DND-41 (cell line): ENCODE results near the gene TSPAN17.

Source experiments
- ATAC-seq: fragments of 200-7000 bp; cut with Tn5 transposase; 3 replicates; pipeline ENCODE4 v1.9.1; 2021; ENCODE audit warnings: low read depth; ENCODE audit not compliant: insufficient read depth
- DNase-seq: peaks from one replicate; pipeline ENCODE4 v3.0.0-alpha.2; 2020
- H2AFZ ChIP-seq: 2 replicates; pipeline ENCODE4 v1.6.0; 2012; ENCODE audit warnings: low read depth, low read length
- H3K27ac ChIP-seq: 2 replicates; pipeline ENCODE4 v1.5.1; 2012; ENCODE audit warnings: low read length, inconsistent platforms
- H3K27me3 ChIP-seq: fragments of 200-600 bp; sonication (generic); 2 replicates; pipeline ENCODE4 v1.6.0; 2012; ENCODE audit warnings: low read length, mild to moderate bottlenecking, inconsistent platforms; ENCODE audit not compliant: insufficient read depth, poor library complexity
- H3K36me3 ChIP-seq: 2 replicates; pipeline ENCODE4 v1.5.1; 2012; ENCODE audit warnings: low read length, inconsistent platforms; ENCODE audit not compliant: insufficient read depth
- H3K4me1 ChIP-seq: 2 replicates; pipeline ENCODE4 v1.5.1; 2012; ENCODE audit warnings: mild to moderate bottlenecking, low read length; ENCODE audit not compliant: insufficient read depth
- H3K4me2 ChIP-seq: 2 replicates; pipeline ENCODE4 v1.6.0; 2012; ENCODE audit warnings: mild to moderate bottlenecking, moderate library complexity, low read length, inconsistent platforms; ENCODE audit not compliant: insufficient read depth
- H3K4me3 ChIP-seq, 2 experiments: fragments of 200-600 bp in 1 of 2; shearing (Covaris generic) in 1 of 2; 2 replicates each; pipeline ENCODE4 v1.5.1; 2012 to 2016; ENCODE audit warnings: inconsistent platforms in 2 of 2, low read length in 2 of 2, mild to moderate bottlenecking in 2 of 2, low read depth in 1 of 2, moderate library complexity in 1 of 2
- H3K79me2 ChIP-seq: 2 replicates; pipeline ENCODE4 v1.6.0; 2012; ENCODE audit warnings: low read length, inconsistent platforms; ENCODE audit not compliant: insufficient read depth
- H3K9ac ChIP-seq: 2 replicates; pipeline ENCODE4 v1.6.0; 2012; ENCODE audit warnings: low read depth, mild to moderate bottlenecking, inconsistent platforms, low read length, moderate library complexity
- H3K9me3 ChIP-seq: 2 replicates; pipeline ENCODE4 v1.5.1; 2012; ENCODE audit warnings: low read length, moderate library complexity, mild to moderate bottlenecking, inconsistent platforms; ENCODE audit not compliant: insufficient read depth, severe bottlenecking
- H4K20me1 ChIP-seq: 2 replicates; pipeline ENCODE4 v1.6.0; 2012; ENCODE audit warnings: low read length; ENCODE audit not compliant: insufficient read depth
- EZH2 ChIP-seq: IDR thresholded peaks from 3 replicates; pipeline ENCODE4 v1.6.1; 2012; ENCODE audit warnings: borderline replicate concordance, low read depth, mild to moderate bottlenecking, moderate library complexity, low read length, inconsistent platforms; ENCODE audit not compliant: severe bottlenecking
- TF ChIP-seq, protein P1 (sequence below): IDR thresholded peaks from 2 replicates; pipeline ENCODE4 v1.5.1; 2012; ENCODE audit warnings: borderline replicate concordance, low read length, moderate library complexity, mild to moderate bottlenecking; ENCODE audit not compliant: poor library complexity, severe bottlenecking; ENCODE audit errors: extremely low read depth

The TSPAN17 gene

DNA sequence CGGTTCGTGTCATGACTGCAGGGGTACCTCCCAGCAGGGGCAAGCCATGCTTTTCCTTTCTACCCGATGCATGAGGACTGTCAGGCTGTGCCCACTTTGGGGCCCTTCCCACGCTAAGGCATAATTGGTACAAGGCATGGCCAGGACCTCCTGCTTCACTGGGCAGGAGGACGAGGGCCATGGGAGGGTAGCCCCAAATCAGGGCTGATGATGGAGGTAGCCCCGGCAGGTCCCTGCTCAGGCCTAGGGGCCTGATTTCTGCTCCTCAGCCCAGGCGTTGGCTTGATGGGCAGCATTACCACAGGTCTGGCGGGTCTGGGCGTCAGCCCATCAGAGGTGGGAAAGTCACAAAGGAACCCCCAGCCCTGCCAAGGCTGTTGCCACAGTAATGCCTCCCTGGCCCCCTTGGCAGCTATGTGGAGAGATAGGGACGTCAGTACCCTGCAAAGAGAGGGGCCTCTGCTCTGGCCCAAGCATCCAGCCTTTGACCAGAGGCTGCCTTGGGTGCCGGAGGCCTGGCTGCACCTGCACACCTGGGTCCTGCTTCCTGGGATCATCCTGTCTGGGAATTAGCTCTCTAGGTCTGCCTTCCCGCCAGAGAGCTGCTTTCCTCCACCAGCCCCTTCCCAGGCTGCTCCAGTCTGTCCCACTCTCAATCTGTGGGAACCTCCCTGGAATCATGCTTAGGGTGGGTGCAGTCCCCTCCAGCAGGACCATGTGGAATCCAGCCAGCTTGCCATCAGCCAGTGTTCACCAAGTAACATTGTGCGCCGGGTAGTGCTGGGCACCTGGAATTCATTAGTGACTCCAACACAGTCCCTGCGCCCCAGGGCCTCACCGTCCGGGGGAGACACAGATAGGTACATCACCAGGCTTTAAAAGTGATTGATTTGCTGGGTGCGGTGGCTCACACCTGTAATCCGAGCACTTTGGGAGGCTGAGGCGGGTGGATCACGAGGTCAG is 15.4 kb downstream of the TSPAN17 start:
- ATAC-seq (no peak), DNase-seq (no peak)
- Histone ChIP-seq H2AFZ (no peak overlapping the region), H3K4me1 (peaks cover 28% of the 10 kb centered on the region), H3K79me2 (no peaks in the 10 kb centered on the region), H3K9me3 (no peaks in the 10 kb centered on the region), H3K36me3 (no peaks in the 10 kb centered on the region), H3K9ac (no peak overlapping the region), H3K27ac (no peak overlapping the region), H3K4me3 (no peak overlapping the region), H3K27me3 (no peaks in the 10 kb centered on the region), H4K20me1 (peaks cover 10% of the 10 kb centered on the region; the same call in 1 of the 2 replicates), H3K4me2 (no peak overlapping the region)
- TF ChIP-seq, protein P1, sequence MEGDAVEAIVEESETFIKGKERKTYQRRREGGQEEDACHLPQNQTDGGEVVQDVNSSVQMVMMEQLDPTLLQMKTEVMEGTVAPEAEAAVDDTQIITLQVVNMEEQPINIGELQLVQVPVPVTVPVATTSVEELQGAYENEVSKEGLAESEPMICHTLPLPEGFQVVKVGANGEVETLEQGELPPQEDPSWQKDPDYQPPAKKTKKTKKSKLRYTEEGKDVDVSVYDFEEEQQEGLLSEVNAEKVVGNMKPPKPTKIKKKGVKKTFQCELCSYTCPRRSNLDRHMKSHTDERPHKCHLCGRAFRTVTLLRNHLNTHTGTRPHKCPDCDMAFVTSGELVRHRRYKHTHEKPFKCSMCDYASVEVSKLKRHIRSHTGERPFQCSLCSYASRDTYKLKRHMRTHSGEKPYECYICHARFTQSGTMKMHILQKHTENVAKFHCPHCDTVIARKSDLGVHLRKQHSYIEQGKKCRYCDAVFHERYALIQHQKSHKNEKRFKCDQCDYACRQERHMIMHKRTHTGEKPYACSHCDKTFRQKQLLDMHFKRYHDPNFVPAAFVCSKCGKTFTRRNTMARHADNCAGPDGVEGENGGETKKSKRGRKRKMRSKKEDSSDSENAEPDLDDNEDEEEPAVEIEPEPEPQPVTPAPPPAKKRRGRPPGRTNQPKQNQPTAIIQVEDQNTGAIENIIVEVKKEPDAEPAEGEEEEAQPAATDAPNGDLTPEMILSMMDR: no peak
- TF ChIP-seq EZH2: no peak

GRCh38 chr5:176663566-176663965 is 16.3 kb downstream of the TSPAN17 start:
- H3K36me3 ChIP-seq: no peaks in the 10 kb centered on the region
- no peak overlapping the region for H3K9ac ChIP-seq
- H3K79me2 ChIP-seq: no peaks in the 10 kb centered on the region
- no peak overlapping the region for H3K4me2 ChIP-seq
- peaks cover 7% of the 10 kb centered on the region; the same call in 1 of the 2 replicates for H4K20me1 ChIP-seq
- DNase-seq (no peak), ATAC-seq (no peak)
- H3K4me3 ChIP-seq: no peak overlapping the region
- H3K27ac ChIP-seq: no peak overlapping the region
- no peaks in the 10 kb centered on the region for H3K9me3 ChIP-seq
- no peaks in the 10 kb centered on the region for H3K27me3 ChIP-seq
- TF ChIP-seq, protein P1: no peak
- no peak for TF ChIP-seq EZH2
- peaks cover 19% of the 10 kb centered on the region for H3K4me1 ChIP-seq
- no peak overlapping the region for H2AFZ ChIP-seq

DNA sequence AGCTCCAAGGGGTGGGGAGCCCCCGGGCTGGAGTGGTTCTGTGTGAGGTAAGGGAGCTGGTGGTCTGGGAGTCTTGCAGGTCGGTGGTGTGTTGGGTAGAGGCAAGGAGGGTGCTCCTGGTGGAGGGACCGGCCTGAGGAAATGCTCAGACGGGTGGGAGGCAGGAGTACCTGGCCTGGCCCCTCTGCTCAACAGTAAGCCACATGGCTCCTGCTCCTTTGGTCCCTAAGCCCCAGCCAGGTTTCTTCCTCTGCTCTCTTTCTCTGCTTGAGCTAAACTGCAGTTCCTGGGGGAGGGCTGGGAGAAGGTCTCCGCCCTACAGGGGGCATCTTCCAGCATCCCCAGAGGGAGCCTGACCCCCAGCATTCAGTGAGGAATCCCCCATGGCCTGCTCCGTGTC is 17.2 kb downstream of the TSPAN17 start:
- ATAC-seq (no peak), DNase-seq (no peak)
- Histone ChIP-seq H3K9ac (no peak overlapping the region), H3K36me3 (no peaks in the 10 kb centered on the region), H3K4me1 (peaks cover 10% of the 10 kb centered on the region), H3K27me3 (no peaks in the 10 kb centered on the region), H3K79me2 (no peaks in the 10 kb centered on the region), H3K4me3 (no peak overlapping the region), H3K4me2 (no peak overlapping the region), H3K27ac (no peak overlapping the region), H3K9me3 (no peaks in the 10 kb centered on the region), H4K20me1 (peaks cover 6% of the 10 kb centered on the region; the same call in 1 of the 2 replicates), H2AFZ (no peak overlapping the region)
- TF ChIP-seq EZH2: no peak
- TF ChIP-seq, protein P1: no peak
